Spinal cord (tissue), 10 donors: ENCODE data around the gene RPIA. TPM values are rescaled to one million over a fixed set of nuclear protein-coding genes. Genes with fewer than 3 reads are reported as not detected.

ENCODE experiments used
- DNase-seq, 6 donors: peaks; one replicate each; pipeline versions ENCODE4 v3.0.0 to v3.0.0-alpha.2; 2013 to 2015; ENCODE audit warnings: low spot score in 6 of 6, low read depth in 4 of 6
- H3K27ac ChIP-seq: one replicate; pipeline ENCODE4 v1.5.1; 2013; ENCODE audit warnings: low read depth, low read length, control low read depth
- H3K27me3 ChIP-seq: one replicate; pipeline ENCODE4 v1.6.1; 2013; ENCODE audit warnings: low read length; ENCODE audit not compliant: control insufficient read depth, insufficient read depth
- H3K36me3 ChIP-seq: one replicate; pipeline ENCODE4 v1.6.1; 2013; ENCODE audit warnings: low read length; ENCODE audit not compliant: control insufficient read depth, insufficient read depth
- H3K4me1 ChIP-seq: one replicate; pipeline ENCODE4 v1.6.1; 2013; ENCODE audit warnings: low read length; ENCODE audit not compliant: control insufficient read depth, insufficient read depth
- H3K4me3 ChIP-seq: one replicate; pipeline ENCODE4 v1.5.1; 2013; ENCODE audit warnings: low read depth, low read length, control low read depth
- H3K9me3 ChIP-seq: one replicate; pipeline ENCODE4 v1.6.1; 2013; ENCODE audit warnings: low read length; ENCODE audit not compliant: control insufficient read depth, insufficient read depth
- WGBS: methylation state at CpG from one replicate; pipeline ENCODE4 v1.1.5; 2013; ENCODE audit warnings: missing lambda C conversion rate; ENCODE audit not compliant: insufficient coverage; 5-methylcytosine and 5-hydroxymethylcytosine counted together
- polyA plus RNA-seq, 2 donors: library from polyadenylated mRNA; unstranded; fragments of 120-200 nt; gene quantifications; one replicate each; pipeline ENCODE4 v1.2.1, GENCODE V29; 2013; ENCODE audit not compliant: insufficient read length in 2 of 2
- total RNA-seq, 2 donors: library from RNA; depleted of rRNA in 1 of 2; stranded (reverse); fragments of 120-200 nt in 1 of 2; fragments of >200 nt in 1 of 2; gene quantifications; one replicate each; pipeline versions ENCODE4 v1.2.3 to v1.2.4, GENCODE V29; 2013 to 2014
- donor health status: healthy.

The RPIA gene
- total and polyA plus RNA-seq, 4 donors, result 9.0 to 18.2 (median 14.2) TPM

DNA sequence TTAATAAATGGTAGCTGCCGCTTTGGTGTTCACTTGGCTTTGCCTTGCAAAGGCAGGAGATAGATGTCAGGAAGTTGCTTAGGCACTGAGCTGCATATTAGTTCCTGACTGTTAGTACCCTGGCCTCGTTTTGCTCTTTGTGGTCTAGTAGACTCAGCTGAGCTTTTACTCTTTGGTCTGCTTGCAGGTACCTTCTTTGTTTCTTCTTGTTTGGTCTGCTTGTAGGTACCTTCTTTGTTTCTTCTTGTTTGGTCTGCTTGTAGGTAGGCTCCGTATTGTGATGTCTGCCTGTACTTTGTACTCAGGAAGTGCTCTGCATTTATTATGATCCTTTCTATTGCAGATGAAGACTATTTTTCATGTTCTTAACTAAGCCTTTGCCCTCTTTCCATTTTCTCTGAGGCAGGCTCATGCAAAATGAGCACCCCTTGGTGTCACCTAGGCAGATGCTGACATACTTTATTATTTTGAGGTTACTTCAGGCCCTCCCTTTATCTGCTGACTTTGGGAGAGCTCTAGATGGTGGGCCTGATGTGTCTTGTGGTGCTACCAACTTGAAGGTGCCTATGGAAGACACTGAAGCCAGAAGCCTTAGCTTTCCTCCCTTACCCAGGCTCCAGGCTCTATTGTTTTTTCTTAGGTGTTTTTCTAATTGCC lies 6.0 kb downstream of the RPIA start:
- no peak overlapping the region for H3K4me3 ChIP-seq
- no peak overlapping the region for H3K27ac ChIP-seq
- WGBS, result 89% methylated on average over 2 of the region's 3 CpGs
- H3K36me3 ChIP-seq, result peaks cover 6% of the 10 kb centered on the region
- H3K27me3 ChIP-seq, result no peaks in the 10 kb centered on the region
- peaks cover 4% of the 10 kb centered on the region for H3K4me1 ChIP-seq
- H3K9me3 ChIP-seq, result no peaks in the 10 kb centered on the region
- no peak for DNase-seq

DNA sequence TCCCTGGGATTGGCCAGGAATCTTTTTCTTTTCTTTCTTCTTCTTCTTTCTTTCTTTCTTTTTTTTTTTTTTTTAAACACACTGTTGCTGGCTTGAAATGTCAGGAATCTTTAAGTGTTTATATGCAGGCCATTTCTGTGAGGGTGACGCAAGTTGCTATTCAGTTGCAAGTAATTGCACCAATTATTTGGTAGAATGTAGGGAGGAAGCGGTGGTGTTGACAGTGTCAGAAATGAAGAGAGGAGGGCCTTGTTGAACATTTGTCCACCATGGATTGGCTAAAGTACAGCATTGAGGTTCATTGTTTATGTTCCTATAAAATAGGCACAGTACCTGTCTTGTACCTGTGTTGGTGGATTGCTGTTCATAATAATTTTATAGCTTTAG lies 6.5 kb downstream of the RPIA start:
- H3K27me3 ChIP-seq, result no peaks in the 10 kb centered on the region
- peaks cover 4% of the 10 kb centered on the region for H3K4me1 ChIP-seq
- DNase-seq, result no peak
- no peak overlapping the region for H3K4me3 ChIP-seq
- 90% methylated on average over 2 of the region's 2 CpGs for WGBS
- no peaks in the 10 kb centered on the region for H3K9me3 ChIP-seq
- no peak overlapping the region for H3K27ac ChIP-seq
- H3K36me3 ChIP-seq, result peaks cover 6% of the 10 kb centered on the region

DNA sequence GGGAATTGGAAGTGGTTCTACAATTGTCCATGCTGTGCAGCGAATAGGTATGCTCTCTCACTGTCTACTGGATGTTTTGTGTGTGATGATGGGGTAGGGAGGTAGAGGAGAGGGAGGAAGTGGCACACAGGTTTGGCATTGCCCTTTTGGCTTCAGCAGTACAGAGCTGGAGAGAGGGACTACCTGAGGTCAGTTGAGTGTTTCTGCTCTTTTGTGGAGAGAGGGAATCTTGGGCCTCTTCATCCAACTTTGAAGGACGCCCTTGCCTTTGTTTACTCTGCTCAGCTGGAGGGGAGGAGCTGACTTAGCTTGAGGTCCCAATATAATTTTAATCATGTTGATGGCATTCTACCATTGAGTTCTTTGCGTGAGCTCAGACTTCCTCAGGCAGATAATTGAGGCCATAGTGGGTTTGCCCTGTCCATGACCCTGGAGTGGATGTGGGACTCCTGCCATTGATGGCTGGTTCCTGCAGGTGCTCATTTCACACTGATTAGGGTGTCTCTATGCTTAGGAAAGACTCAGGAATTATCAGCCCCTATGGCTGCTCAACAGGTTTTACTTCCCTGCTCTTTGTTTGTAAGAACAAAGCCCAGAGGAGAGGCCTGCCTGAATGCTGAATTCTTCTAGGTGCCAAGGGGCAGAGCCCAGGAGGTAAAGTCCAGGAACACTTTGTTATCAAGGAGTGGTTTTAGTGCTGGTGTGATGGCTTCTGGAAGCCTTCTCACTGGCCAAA lies 7.2 kb downstream of the RPIA start:
- no peaks in the 10 kb centered on the region for H3K27me3 ChIP-seq
- no peak overlapping the region for H3K27ac ChIP-seq
- 91% methylated on average over 3 of the region's 3 CpGs for WGBS
- no peaks in the 10 kb centered on the region for H3K9me3 ChIP-seq
- peaks cover 10% of the 10 kb centered on the region for H3K36me3 ChIP-seq
- H3K4me1 ChIP-seq, result peaks cover 4% of the 10 kb centered on the region
- no peak overlapping the region for H3K4me3 ChIP-seq
- no peak for DNase-seq

DNA sequence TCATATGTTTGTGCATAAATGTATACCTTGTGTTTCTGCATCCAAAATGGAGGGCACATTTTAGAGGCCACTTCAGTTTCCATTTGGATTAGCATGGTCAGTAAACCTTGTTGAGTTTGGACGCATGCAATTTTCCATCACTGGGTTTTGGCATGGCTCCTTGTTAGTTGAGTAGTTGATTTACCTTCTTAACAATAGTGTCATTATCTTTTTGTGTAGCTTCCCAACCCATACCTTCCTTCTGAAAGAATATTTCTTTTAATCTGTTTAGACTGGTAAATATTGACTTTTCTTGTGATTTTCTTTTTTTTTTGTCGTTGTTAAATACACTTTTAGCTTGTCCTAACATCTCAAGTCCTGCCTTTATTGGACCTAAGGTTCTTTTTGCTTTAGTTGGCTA lies 15.5 kb downstream of the RPIA start:
- H3K27ac ChIP-seq, result no peak overlapping the region
- H3K9me3 ChIP-seq, result no peaks in the 10 kb centered on the region
- no peak overlapping the region for H3K4me3 ChIP-seq
- DNase-seq, result no peak
- no peaks in the 10 kb centered on the region for H3K4me1 ChIP-seq
- WGBS, result no CpG with 5 or more reads among the region's 2 CpGs
- H3K36me3 ChIP-seq, result peaks cover 4% of the 10 kb centered on the region
- no peaks in the 10 kb centered on the region for H3K27me3 ChIP-seq

DNA sequence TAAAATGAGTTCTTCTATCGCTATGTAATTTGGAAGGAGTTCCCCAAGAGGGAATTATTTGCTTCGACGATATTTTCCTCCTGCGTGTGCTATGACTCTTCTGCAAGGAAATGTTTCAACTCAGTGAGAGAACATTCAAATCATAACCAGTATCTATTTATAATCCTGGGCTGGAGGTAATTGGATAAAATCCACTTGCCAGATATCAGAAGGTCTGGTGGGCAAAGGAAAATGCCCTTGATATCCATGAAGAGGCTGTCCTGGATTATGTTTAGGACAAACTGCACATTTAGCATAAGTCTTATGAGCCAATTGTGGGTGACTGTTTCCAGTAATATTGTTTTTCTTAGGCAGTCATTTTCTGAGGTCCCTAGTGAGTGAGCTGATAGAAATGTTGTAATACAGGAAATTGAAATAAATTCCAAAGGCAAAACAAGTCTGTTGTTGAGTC lies 17.7 kb downstream of the RPIA start:
- H3K36me3 ChIP-seq, result no peaks in the 10 kb centered on the region
- no CpG with 5 or more reads among the region's 4 CpGs for WGBS
- H3K27ac ChIP-seq, result no peak overlapping the region
- H3K4me1 ChIP-seq, result no peaks in the 10 kb centered on the region
- DNase-seq, result peak in 2 of 6 donors; percentile 7 to 58
- H3K4me3 ChIP-seq, result no peak overlapping the region
- H3K9me3 ChIP-seq, result no peaks in the 10 kb centered on the region
- no peaks in the 10 kb centered on the region for H3K27me3 ChIP-seq

DNA sequence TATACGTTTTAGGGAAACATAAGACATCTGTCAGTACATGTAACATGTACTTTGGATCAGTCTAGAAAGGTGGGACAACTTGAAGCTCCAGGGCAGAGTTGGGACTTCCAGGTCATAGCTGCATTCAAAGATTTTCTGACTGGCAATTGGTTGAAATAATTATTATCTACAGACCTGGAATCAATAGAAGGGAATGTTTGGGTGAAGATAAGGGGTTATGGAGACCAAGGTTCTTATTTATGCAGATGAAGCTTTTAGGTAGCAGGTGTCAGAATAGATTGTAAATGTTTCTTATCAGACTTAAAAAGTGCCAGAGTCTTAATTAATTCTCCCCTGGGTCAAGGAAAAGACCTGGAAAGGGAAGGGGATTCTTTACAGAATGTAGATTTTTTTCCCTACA lies 19.8 kb downstream of the RPIA start:
- no peaks in the 10 kb centered on the region for H3K9me3 ChIP-seq
- no peaks in the 10 kb centered on the region for H3K27me3 ChIP-seq
- no peaks in the 10 kb centered on the region for H3K4me1 ChIP-seq
- H3K4me3 ChIP-seq, result no peak overlapping the region
- no peak overlapping the region for H3K27ac ChIP-seq
- 86% methylated on average over 1 of the region's 1 CpG for WGBS
- DNase-seq, result no peak
- H3K36me3 ChIP-seq, result no peaks in the 10 kb centered on the region

DNA sequence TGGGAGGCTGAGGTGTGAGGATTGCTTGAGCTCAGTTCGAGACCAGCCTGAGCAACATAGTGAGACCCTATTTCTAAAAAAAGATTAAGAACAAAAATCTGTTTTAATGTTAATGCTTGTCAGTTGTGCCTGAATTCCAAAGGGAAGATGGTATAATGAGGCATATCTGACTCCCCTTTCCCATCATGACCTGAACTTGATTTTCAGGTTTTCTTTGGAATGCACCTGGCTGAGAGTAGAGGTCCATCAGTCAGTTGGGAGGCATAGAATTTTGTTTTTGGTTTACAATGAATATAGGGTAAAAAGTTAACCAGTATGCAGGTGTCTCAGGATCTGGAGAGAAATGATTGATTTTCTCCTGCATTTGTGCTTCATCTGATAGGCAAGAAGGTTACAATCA lies 20.4 kb downstream of the RPIA start:
- Histone ChIP-seq H3K27ac (no peak overlapping the region), H3K9me3 (no peaks in the 10 kb centered on the region), H3K36me3 (no peaks in the 10 kb centered on the region), H3K4me1 (no peaks in the 10 kb centered on the region), H3K27me3 (no peaks in the 10 kb centered on the region), H3K4me3 (no peak overlapping the region)
- DNase-seq, result no peak
- WGBS, result no CpG with 5 or more reads among the region's 1 CpG

DNA sequence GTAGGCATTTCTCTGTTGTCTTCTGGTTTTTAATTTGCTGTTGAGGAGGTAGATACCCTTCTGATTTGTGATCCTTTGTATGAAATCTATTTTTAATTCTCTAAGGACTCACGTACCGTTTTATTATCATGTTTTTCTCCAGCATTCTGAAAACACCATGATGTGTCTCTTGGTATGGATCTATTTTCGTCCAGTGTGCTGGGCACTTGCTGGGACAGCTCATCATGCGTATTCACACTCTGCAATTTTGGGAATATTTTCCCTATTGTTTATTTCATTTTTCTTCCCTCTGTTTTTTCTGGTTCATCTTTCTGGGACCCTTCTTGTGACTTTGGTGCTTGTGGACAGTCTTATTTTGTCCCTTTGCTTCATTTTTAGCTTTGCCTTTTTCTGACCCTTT lies 21.9 kb downstream of the RPIA start:
- H3K27ac ChIP-seq, result no peak overlapping the region
- no CpG with 5 or more reads among the region's 4 CpGs for WGBS
- no peaks in the 10 kb centered on the region for H3K36me3 ChIP-seq
- no peaks in the 10 kb centered on the region for H3K4me1 ChIP-seq
- DNase-seq, result no peak
- H3K4me3 ChIP-seq, result no peak overlapping the region
- H3K27me3 ChIP-seq, result no peaks in the 10 kb centered on the region
- no peaks in the 10 kb centered on the region for H3K9me3 ChIP-seq

DNA sequence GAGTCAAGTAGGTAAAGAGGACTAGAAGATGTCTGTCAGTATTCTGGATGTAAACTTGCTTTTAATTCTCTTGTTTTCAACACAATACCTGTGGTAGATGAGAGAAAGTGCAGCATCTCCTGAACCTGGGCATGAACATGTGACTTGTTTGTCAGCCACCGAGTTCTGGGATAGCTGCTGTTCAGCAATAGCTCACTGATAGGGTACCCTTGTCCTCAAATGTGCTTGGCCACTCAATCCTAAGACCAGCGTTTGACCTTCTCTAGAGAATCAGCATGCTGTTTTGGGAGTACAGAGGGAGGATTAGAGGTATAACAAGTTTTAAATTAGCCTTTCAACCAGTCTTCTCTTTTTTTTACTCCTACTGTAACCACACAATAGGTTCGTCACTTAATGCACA lies 23.2 kb downstream of the RPIA start:
- 100% methylated on average over 1 of the region's 3 CpGs for WGBS

DNA sequence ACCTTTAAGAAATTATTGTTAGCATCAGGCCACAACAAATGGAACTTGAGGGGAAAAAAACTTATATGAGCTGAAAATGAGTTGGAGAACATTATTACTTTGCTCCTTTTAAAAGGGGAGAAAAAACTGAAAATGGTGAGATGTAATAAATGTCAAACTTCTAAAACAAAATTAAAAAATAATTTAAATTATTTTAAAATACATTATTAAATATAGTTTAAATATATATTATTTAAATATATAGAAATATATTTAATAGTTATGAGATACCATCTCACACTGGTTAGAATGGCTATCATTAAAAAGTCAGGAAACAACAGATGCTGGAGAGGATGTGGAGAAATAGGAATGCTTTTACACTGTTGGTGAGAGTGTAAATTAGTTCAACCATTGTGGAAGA lies 28.9 kb downstream of the RPIA start:
- H3K27me3 ChIP-seq, result no peaks in the 10 kb centered on the region
- no peaks in the 10 kb centered on the region for H3K4me1 ChIP-seq
- H3K9me3 ChIP-seq, result no peaks in the 10 kb centered on the region
- DNase-seq, result no peak
- no peak overlapping the region for H3K27ac ChIP-seq
- H3K36me3 ChIP-seq, result no peaks in the 10 kb centered on the region
- no peak overlapping the region for H3K4me3 ChIP-seq

More for the DNA sequence above, 23.2 kb downstream of the RPIA start:
- H3K36me3 ChIP-seq, result no peaks in the 10 kb centered on the region
- H3K4me1 ChIP-seq, result no peaks in the 10 kb centered on the region
- H3K27me3 ChIP-seq, result no peaks in the 10 kb centered on the region
- H3K4me3 ChIP-seq, result no peak overlapping the region
- DNase-seq, result no peak
- no peak overlapping the region for H3K27ac ChIP-seq
- no peaks in the 10 kb centered on the region for H3K9me3 ChIP-seq
